ENCODE results near the gene DNAJC7. TPM values are rescaled to one million over a fixed set of nuclear protein-coding genes. Genes with fewer than 3 reads are reported as not detected.

Gene DNAJC7
- total and polyA plus RNA-seq, 9 of the 15 experiments (the other 6 are each of a cell fraction or from before 2014, with no cell fraction given): 85.8 to 262 (median 157) TPM

- no TSS peak for BruUV-seq (replicated peaks)
- Histone ChIP-seq H3K4me2 (ENCODE audit: insufficient read depth, low read length) (no peak overlapping the region), H3K4me1 (replicated peaks in 1 of 2; ENCODE audit: control insufficient read depth in 2 of 2, insufficient read depth in 2 of 2, low read length in 2 of 2) (peaks cover 28 to 29% of the 10 kb centered on the region in 2 experiments), H3K4me3 (no peak overlapping the region), H3K36me3 (ENCODE audit: control insufficient read depth, insufficient read depth, low read length) (no peaks in the 10 kb centered on the region), H3K9ac (ENCODE audit: insufficient read depth in 1 of 2, low read depth in 2 of 2, low read length in 2 of 2) (no peak overlapping the region), H3K9me3 (replicated peaks; ENCODE audit: control insufficient read depth, insufficient read depth, low read depth, low read length) (no peaks in the 10 kb centered on the region), H4K20me1 (replicated peaks; ENCODE audit: control insufficient read depth, insufficient read depth, low read length) (no peaks in the 10 kb centered on the region), H3K79me2 (ENCODE audit: control insufficient read depth, insufficient read depth, low read length) (no peaks in the 10 kb centered on the region), H3K9me1 (ENCODE audit: control insufficient read depth, insufficient read depth, low read length) (no peaks in the 10 kb centered on the region), H3K27ac (ENCODE audit: extremely low read depth, low read depth, low read length) (no peak overlapping the region), H2AFZ (ENCODE audit: low read depth, low read length) (no peak overlapping the region), H3K27me3 (ENCODE audit: control insufficient read depth in 2 of 2, insufficient read depth in 2 of 2, low read length in 2 of 2) (no peaks in the 10 kb centered on the region)
- ChIA-PET CTCF (ENCODE audit: low intra/inter-chr PET ratio) (no interaction called here), POLR2A (interaction anchor here (1.5 kb wide), 1 partner anchor 12 kb away, joined by 3 read pairs; no protein-coding TSS in a partner anchor)
- DNase-seq (ENCODE audit: extremely low read depth in 1 of 4, low spot score in 3 of 4) (no peak), FAIRE-seq (no peak), ATAC-seq (no peak)
- intact Hi-C loops (cut with micrococcal nuclease): no loop called here
- WGBS (ENCODE audit: insufficient coverage, low coverage, missing lambda C conversion rate): 67% methylated on average over 3 of the region's 5 CpGs
- in situ Hi-C loops (cut with MboI): no loop called here
- no peak for TF ChIP-seq RHOXF2B (CRISPR knock-in tag; conservative IDR thresholded peaks at IDR 0.05)
- TF ChIP-seq NR4A1 (CRISPR knock-in tag; IDR thresholded peaks at IDR 0.05): no peak
- TF ChIP-seq NR4A1 (tag; IDR thresholded peaks at IDR 0.05): no peak
- TF ChIP-seq ZNF583 (CRISPR knock-in tag; IDR thresholded peaks at IDR 0.05): no peak
- TF ChIP-seq, protein P1, sequence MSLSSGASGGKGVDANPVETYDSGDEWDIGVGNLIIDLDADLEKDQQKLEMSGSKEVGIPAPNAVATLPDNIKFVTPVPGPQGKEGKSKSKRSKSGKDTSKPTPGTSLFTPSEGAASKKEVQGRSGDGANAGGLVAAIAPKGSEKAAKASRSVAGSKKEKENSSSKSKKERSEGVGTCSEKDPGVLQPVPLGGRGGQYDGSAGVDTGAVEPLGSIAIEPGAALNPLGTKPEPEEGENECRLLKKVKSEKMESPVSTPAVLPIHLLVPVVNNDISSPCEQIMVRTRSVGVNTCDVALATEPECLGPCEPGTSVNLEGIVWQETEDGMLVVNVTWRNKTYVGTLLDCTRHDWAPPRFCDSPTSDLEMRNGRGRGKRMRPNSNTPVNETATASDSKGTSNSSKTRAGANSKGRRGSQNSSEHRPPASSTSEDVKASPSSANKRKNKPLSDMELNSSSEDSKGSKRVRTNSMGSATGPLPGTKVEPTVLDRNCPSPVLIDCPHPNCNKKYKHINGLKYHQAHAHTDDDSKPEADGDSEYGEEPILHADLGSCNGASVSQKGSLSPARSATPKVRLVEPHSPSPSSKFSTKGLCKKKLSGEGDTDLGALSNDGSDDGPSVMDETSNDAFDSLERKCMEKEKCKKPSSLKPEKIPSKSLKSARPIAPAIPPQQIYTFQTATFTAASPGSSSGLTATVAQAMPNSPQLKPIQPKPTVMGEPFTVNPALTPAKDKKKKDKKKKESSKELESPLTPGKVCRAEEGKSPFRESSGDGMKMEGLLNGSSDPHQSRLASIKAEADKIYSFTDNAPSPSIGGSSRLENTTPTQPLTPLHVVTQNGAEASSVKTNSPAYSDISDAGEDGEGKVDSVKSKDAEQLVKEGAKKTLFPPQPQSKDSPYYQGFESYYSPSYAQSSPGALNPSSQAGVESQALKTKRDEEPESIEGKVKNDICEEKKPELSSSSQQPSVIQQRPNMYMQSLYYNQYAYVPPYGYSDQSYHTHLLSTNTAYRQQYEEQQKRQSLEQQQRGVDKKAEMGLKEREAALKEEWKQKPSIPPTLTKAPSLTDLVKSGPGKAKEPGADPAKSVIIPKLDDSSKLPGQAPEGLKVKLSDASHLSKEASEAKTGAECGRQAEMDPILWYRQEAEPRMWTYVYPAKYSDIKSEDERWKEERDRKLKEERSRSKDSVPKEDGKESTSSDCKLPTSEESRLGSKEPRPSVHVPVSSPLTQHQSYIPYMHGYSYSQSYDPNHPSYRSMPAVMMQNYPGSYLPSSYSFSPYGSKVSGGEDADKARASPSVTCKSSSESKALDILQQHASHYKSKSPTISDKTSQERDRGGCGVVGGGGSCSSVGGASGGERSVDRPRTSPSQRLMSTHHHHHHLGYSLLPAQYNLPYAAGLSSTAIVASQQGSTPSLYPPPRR (CRISPR knock-in tag; IDR thresholded peaks at IDR 0.05; ENCODE audit: borderline replicate concordance): no peak
- TF ChIP-seq, protein P2, sequence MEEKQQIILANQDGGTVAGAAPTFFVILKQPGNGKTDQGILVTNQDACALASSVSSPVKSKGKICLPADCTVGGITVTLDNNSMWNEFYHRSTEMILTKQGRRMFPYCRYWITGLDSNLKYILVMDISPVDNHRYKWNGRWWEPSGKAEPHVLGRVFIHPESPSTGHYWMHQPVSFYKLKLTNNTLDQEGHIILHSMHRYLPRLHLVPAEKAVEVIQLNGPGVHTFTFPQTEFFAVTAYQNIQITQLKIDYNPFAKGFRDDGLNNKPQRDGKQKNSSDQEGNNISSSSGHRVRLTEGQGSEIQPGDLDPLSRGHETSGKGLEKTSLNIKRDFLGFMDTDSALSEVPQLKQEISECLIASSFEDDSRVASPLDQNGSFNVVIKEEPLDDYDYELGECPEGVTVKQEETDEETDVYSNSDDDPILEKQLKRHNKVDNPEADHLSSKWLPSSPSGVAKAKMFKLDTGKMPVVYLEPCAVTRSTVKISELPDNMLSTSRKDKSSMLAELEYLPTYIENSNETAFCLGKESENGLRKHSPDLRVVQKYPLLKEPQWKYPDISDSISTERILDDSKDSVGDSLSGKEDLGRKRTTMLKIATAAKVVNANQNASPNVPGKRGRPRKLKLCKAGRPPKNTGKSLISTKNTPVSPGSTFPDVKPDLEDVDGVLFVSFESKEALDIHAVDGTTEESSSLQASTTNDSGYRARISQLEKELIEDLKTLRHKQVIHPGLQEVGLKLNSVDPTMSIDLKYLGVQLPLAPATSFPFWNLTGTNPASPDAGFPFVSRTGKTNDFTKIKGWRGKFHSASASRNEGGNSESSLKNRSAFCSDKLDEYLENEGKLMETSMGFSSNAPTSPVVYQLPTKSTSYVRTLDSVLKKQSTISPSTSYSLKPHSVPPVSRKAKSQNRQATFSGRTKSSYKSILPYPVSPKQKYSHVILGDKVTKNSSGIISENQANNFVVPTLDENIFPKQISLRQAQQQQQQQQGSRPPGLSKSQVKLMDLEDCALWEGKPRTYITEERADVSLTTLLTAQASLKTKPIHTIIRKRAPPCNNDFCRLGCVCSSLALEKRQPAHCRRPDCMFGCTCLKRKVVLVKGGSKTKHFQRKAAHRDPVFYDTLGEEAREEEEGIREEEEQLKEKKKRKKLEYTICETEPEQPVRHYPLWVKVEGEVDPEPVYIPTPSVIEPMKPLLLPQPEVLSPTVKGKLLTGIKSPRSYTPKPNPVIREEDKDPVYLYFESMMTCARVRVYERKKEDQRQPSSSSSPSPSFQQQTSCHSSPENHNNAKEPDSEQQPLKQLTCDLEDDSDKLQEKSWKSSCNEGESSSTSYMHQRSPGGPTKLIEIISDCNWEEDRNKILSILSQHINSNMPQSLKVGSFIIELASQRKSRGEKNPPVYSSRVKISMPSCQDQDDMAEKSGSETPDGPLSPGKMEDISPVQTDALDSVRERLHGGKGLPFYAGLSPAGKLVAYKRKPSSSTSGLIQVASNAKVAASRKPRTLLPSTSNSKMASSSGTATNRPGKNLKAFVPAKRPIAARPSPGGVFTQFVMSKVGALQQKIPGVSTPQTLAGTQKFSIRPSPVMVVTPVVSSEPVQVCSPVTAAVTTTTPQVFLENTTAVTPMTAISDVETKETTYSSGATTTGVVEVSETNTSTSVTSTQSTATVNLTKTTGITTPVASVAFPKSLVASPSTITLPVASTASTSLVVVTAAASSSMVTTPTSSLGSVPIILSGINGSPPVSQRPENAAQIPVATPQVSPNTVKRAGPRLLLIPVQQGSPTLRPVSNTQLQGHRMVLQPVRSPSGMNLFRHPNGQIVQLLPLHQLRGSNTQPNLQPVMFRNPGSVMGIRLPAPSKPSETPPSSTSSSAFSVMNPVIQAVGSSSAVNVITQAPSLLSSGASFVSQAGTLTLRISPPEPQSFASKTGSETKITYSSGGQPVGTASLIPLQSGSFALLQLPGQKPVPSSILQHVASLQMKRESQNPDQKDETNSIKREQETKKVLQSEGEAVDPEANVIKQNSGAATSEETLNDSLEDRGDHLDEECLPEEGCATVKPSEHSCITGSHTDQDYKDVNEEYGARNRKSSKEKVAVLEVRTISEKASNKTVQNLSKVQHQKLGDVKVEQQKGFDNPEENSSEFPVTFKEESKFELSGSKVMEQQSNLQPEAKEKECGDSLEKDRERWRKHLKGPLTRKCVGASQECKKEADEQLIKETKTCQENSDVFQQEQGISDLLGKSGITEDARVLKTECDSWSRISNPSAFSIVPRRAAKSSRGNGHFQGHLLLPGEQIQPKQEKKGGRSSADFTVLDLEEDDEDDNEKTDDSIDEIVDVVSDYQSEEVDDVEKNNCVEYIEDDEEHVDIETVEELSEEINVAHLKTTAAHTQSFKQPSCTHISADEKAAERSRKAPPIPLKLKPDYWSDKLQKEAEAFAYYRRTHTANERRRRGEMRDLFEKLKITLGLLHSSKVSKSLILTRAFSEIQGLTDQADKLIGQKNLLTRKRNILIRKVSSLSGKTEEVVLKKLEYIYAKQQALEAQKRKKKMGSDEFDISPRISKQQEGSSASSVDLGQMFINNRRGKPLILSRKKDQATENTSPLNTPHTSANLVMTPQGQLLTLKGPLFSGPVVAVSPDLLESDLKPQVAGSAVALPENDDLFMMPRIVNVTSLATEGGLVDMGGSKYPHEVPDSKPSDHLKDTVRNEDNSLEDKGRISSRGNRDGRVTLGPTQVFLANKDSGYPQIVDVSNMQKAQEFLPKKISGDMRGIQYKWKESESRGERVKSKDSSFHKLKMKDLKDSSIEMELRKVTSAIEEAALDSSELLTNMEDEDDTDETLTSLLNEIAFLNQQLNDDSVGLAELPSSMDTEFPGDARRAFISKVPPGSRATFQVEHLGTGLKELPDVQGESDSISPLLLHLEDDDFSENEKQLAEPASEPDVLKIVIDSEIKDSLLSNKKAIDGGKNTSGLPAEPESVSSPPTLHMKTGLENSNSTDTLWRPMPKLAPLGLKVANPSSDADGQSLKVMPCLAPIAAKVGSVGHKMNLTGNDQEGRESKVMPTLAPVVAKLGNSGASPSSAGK (IDR thresholded peaks at IDR 0.05): no peak
Measured at GRCh38 chr17:41941168-41941567, 76.1 kb downstream of the DNAJC7 start.
